ENCODE results near the gene ASCL5.

GRCh38 chr1:201157949-201158348 is 31.0 kb upstream of the ASCL5 start:
- no peak for TF ChIP-seq CTCF (IDR thresholded peaks at IDR 0.05)
- TF ChIP-seq REST (IDR thresholded peaks at IDR 0.05; ENCODE audit: insufficient read depth in 1 of 2, low read depth in 2 of 2, low read length in 1 of 2): no peak
- TF ChIP-seq POLR2AphosphoS5 (IDR thresholded peaks at IDR 0.05; ENCODE audit: low read depth, low read length): no peak

Measured in Panc1 (cell line).